HUES64 (cell line): Measurements from ENCODE around the gene AKR7A3.

Experiments used
- H3K27ac ChIP-seq: 2 replicates; pipeline ENCODE4 v1.7.0; 2013; ENCODE audit warnings: low read depth, low read length, inconsistent platforms
- H3K27me3 ChIP-seq: 2 replicates; pipeline ENCODE4 v1.6.1; 2013; ENCODE audit warnings: mild to moderate bottlenecking, low read length; ENCODE audit not compliant: insufficient read depth
- H3K36me3 ChIP-seq: 2 replicates; pipeline ENCODE4 v1.6.1; 2013; ENCODE audit warnings: mild to moderate bottlenecking, low read length; ENCODE audit not compliant: insufficient read depth
- H3K4me1 ChIP-seq: 2 replicates; pipeline ENCODE4 v1.6.1; 2013; ENCODE audit warnings: mild to moderate bottlenecking, low read length, moderate library complexity; ENCODE audit not compliant: insufficient read depth
- H3K4me3 ChIP-seq: 2 replicates; pipeline ENCODE4 v1.5.1; 2013; ENCODE audit warnings: mild to moderate bottlenecking, low read length, moderate library complexity
- H3K9ac ChIP-seq: 2 replicates; pipeline ENCODE4 v1.6.1; 2013; ENCODE audit warnings: mild to moderate bottlenecking, low read depth, low read length
- H3K9me3 ChIP-seq: 2 replicates; pipeline ENCODE4 v1.6.1; 2013; ENCODE audit warnings: low read depth, low read length; ENCODE audit not compliant: insufficient read depth
- WGBS: fragments of 150-250, 120-280 bp; methylation state at CpG from one replicate; pipeline ENCODE4 v1.1.7; 2013; ENCODE audit warnings: missing lambda C conversion rate; 5-methylcytosine and 5-hydroxymethylcytosine counted together

AKR7A3 gene

DNA sequence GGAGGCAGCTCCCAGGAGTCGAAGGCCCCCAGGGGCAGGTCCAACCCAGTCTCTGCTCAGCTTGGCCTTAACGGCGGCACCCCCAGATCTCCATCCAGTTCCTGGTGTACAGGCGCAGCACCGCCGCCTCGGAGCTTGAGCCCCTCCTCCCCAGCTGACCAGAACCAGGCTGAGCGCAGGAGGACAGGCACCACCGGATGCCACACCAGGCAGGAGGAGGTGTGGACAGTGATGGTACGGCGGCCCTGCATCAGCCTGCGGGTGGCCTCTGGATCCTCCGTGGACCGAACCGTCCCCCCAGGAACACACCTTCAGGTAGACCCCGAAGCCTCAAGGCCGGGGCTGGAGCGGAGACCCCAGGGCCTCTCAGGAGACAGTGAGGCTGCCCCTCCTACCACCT is 39.9 kb upstream of the AKR7A3 start:
- H3K27ac ChIP-seq: no peak overlapping the region
- H3K4me1 ChIP-seq: no peaks in the 10 kb centered on the region
- no peak overlapping the region for H3K9ac ChIP-seq
- no peaks in the 10 kb centered on the region for H3K27me3 ChIP-seq
- H3K9me3 ChIP-seq: no peaks in the 10 kb centered on the region
- no peak overlapping the region for H3K4me3 ChIP-seq
- peaks cover 24% of the 10 kb centered on the region for H3K36me3 ChIP-seq
- WGBS: 94% methylated on average over 18 of the region's 18 CpGs

DNA sequence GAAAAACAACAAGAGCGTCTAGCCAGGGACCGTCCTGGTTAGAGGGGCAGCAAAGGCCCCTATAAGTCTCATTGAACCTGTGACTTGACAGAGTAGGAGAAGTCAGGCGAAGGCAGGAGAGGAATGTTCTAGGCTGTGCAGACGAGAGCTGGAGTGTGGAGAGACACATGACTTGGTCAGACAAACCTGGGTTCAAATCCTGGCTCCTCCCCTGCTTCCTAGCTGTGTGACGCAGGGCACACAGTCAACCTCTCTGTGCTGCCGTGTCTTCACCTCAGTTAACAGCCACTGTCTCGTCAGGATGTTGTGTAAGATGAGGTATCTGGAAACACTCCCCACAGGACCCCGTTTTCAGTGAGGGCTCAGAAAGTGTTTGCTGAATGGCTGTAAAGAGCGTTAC is 39.2 kb upstream of the AKR7A3 start:
- WGBS: 93% methylated on average over 9 of the region's 9 CpGs
- no peaks in the 10 kb centered on the region for H3K4me1 ChIP-seq

DNA sequence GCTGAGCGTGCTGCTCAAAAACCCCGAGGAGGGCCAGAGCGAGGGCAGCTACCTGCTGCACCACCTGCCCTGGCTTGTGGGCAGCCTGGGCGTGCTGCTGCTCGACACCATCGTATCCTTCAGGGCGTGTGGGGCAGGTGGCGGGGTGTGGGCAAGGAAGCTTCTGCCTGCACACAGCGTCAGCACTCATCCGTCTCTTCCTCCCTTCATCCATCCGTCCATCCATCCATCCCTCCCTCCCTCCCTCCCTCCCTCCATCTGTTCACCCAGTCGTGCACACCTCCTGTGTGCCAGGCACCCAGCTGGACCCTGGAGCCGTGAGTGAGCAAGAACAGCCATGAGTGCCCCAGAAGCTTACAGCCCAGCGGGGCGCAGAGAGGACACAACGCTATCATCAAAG is 38.7 kb upstream of the AKR7A3 start:
- H3K4me3 ChIP-seq: no peak overlapping the region
- 96% methylated on average over 16 of the region's 16 CpGs for WGBS
- no peaks in the 10 kb centered on the region for H3K9me3 ChIP-seq
- no peak overlapping the region for H3K27ac ChIP-seq
- H3K9ac ChIP-seq: no peak overlapping the region
- H3K36me3 ChIP-seq: peaks cover 24% of the 10 kb centered on the region
- H3K4me1 ChIP-seq: no peaks in the 10 kb centered on the region
- H3K27me3 ChIP-seq: no peaks in the 10 kb centered on the region

More for the DNA sequence above, 39.2 kb upstream of the AKR7A3 start:
- Histone ChIP-seq H3K9ac (no peak overlapping the region), H3K9me3 (no peaks in the 10 kb centered on the region), H3K4me3 (no peak overlapping the region), H3K36me3 (peaks cover 24% of the 10 kb centered on the region), H3K27me3 (no peaks in the 10 kb centered on the region), H3K27ac (no peak overlapping the region)

DNA sequence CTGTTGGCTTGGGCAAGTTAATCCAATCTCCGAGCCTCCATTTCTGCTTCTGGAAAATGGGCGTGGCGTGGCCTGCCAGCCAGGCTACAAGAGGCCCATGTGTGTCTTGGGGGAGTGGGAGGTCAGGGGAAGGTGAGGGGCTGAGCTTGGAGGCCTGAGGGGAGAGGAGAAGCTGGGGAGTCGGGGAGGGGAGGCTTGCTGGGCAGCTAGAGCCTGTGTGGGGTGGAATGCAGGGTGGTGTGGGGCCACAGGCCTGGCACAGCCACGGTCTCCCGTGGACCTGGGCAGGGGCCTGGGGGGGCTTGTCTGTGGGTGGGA is 38.1 kb upstream of the AKR7A3 start:
- H3K4me1 ChIP-seq: no peaks in the 10 kb centered on the region
- H3K4me3 ChIP-seq: no peak overlapping the region
- no peak overlapping the region for H3K9ac ChIP-seq
- no peaks in the 10 kb centered on the region for H3K9me3 ChIP-seq
- WGBS: 88% methylated on average over 6 of the region's 6 CpGs
- no peaks in the 10 kb centered on the region for H3K27me3 ChIP-seq
- H3K27ac ChIP-seq: no peak overlapping the region
- H3K36me3 ChIP-seq: peaks cover 26% of the 10 kb centered on the region

DNA sequence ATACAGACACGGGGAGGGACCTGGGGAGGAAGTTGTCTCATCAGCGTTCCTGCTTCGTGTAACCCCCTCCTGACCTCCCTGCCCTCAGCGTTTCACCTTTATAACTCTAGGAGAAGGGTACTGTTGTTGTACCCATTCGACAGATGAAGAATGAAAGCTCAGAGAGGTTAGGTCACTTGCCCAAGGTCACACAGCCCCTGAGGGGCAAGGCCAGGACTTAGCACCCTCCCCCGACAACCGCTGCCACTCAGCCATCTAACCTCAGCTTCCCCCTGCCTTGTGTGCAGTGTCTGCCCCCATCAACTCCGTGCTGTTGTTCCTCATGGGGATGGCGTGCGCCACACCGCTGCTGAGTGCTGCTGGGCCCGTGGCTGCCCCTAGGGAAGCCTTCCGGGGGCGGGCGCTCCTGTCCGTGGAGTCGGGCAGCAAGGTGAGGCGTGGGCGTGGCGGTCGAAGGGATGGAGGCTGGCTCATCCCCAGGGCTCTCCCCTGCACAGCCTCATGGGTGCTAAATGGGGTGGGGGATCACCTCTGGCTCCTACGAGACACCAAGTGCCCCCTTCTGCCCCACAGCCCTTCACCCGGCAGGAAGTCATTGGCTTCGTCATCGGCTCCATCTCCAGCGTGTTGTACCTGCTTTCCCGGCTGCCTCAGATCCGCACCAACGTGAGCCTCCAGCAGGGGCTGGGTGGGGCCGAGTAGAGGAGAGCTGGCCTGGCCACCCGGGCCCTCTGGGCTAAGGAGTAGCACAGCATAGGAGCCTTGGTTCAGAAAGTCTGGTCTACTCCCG is 37.6 kb upstream of the AKR7A3 start:
- peaks cover 28% of the 10 kb centered on the region for H3K36me3 ChIP-seq

DNA sequence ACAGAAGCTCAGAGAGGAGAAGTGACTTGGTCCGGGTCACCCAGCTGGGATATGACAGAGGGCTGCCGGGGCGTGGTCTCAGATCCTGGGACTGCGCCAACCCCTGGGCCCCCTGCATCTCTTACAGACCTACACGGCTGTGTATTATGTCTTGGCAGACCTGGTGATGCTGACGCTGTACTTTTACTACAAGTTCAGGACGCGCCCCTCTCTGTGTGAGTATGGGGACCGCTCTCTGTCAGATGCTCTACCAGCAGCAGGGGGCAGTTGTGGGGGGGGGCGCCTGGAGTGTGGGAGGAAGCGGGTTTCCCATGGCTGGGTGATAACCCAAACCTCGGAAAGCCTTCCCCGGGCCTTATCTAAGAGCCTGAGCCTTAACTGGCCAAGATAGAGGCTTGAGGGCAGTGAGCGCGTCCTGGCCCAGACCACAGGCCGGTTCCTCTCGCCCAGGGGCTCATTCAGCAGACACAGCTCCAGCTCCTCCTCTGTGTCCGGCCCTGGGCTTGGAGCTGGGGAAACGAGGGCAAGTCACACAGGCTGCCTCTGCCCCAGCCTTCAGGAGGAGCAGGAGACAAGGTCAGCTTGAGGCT is 36.9 kb upstream of the AKR7A3 start:
- Histone ChIP-seq H3K4me1 (no peaks in the 10 kb centered on the region), H3K4me3 (no peak overlapping the region), H3K36me3 (peaks cover 29% of the 10 kb centered on the region), H3K9me3 (no peaks in the 10 kb centered on the region), H3K9ac (no peak overlapping the region), H3K27me3 (no peaks in the 10 kb centered on the region), H3K27ac (no peak overlapping the region)
- 89% methylated on average over 19 of the region's 19 CpGs for WGBS

More for the DNA sequence above, 37.6 kb upstream of the AKR7A3 start:
- no peak overlapping the region for H3K9ac ChIP-seq
- H3K27ac ChIP-seq: no peak overlapping the region
- H3K4me1 ChIP-seq: no peaks in the 10 kb centered on the region
- H3K27me3 ChIP-seq: no peaks in the 10 kb centered on the region
- WGBS: 92% methylated on average over 32 of the region's 32 CpGs
- no peak overlapping the region for H3K4me3 ChIP-seq
- no peaks in the 10 kb centered on the region for H3K9me3 ChIP-seq

DNA sequence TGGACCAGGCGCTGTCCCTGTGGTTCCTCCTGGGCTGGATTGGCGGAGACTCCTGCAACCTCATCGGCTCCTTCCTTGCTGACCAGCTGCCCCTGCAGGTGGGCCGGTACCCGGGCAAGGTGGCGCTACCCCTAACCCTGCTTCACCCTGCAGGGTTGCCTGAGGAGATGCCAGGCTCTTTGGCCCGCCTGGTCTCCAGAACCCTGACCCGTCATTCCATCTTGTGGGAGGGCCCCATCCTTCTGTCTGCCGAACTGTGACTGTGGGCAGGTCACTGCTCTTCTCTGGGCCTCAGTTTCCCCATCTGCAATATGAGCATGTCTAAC is 36.1 kb upstream of the AKR7A3 start:
- H3K27ac ChIP-seq: no peak overlapping the region
- H3K27me3 ChIP-seq: no peaks in the 10 kb centered on the region
- no peak overlapping the region for H3K9ac ChIP-seq
- WGBS: 95% methylated on average over 9 of the region's 9 CpGs
- H3K4me1 ChIP-seq: no peaks in the 10 kb centered on the region
- H3K9me3 ChIP-seq: no peaks in the 10 kb centered on the region
- H3K4me3 ChIP-seq: no peak overlapping the region
- H3K36me3 ChIP-seq: peaks cover 29% of the 10 kb centered on the region

DNA sequence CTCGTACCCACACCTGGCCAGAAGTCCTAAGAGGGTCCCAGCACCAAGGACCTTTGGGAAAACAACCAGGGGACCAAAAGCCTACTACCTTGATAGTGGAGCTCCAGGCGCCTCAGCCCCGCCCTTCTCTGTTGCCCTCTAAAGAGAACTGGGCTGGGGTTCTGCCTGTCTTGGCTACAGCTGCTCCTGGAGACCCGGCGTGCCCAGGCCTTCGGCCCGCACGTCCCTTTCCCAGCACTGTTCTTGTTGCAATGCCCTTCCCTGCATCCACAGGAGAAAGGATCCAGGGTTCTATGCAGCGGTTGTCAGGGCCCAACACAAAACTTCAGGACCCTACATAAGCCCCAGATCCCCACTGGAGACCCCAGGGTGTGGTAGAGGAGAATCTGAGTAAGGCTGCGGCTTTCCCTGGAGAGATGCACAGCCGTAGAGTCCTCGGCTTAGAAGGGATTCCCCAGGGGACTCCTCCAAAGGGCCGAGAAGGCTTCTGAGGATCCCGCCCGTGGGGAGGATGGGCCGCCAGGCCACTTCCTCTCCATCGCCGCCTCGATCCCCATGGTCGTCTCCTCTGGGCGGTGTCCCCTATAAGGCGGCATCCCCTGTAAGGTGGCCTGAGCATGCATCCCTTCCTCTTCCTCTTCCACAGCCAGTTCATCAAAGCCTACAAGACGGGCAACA is 35.6 kb upstream of the AKR7A3 start:
- peaks cover 32% of the 10 kb centered on the region for H3K36me3 ChIP-seq
- H3K9ac ChIP-seq: no peak overlapping the region
- H3K27ac ChIP-seq: no peak overlapping the region
- no peaks in the 10 kb centered on the region for H3K27me3 ChIP-seq
- WGBS: 91% methylated on average over 23 of the region's 23 CpGs
- no peak overlapping the region for H3K4me3 ChIP-seq
- H3K4me1 ChIP-seq: no peaks in the 10 kb centered on the region
- no peaks in the 10 kb centered on the region for H3K9me3 ChIP-seq

DNA sequence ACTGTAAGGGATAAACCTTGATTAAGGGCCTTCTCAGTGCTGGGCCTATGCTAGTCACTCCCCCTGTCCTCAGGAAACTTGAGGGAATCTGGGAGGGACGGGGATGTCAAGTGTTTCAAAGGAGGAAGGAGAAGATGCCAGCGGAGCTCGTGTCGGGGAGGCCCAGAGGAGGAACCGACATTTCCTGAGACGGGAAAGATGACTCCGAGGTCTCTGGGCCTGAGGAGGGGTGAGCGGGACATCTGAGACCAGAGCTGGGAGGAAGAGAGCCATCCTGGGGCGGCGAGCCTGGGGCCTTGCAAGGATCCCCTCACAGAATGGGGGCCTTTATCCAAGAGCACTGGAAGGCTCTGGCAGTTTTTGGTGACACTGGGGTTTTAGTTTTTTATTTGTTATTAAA is 33.9 kb upstream of the AKR7A3 start:
- H3K36me3 ChIP-seq: peaks cover 39% of the 10 kb centered on the region
- WGBS: 81% methylated on average over 10 of the region's 10 CpGs
- no peak overlapping the region for H3K9ac ChIP-seq
- H3K4me3 ChIP-seq: no peak overlapping the region
- H3K9me3 ChIP-seq: no peaks in the 10 kb centered on the region
- no peak overlapping the region for H3K27ac ChIP-seq
- no peaks in the 10 kb centered on the region for H3K27me3 ChIP-seq
- no peaks in the 10 kb centered on the region for H3K4me1 ChIP-seq

DNA sequence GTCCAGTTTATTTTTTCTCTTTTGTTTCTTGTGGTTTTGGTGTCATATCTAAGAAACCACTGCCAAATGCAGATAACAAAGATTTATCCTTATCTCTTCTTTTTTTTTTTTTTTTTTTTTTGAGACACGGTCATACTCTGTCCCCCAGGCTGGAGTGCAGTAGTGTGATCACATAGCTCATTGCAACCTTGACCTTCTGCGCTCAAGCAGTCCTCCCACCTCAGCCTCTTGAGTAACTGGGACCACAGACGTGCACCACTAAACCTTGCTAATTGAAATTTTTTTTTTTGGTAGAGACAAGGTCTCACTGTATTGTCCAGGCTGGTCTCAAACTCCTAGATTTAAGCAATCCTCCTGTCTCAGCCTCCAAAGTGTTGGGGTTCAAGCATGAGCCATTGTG is 32.5 kb upstream of the AKR7A3 start:
- H3K36me3 ChIP-seq: peaks cover 38% of the 10 kb centered on the region
- no peak overlapping the region for H3K27ac ChIP-seq
- 0 out of 2 replicates have a peak, but pooled peaks cover 4% of the 10 kb centered on the region for H3K4me1 ChIP-seq
- no peaks in the 10 kb centered on the region for H3K9me3 ChIP-seq
- no peaks in the 10 kb centered on the region for H3K27me3 ChIP-seq
- H3K9ac ChIP-seq: no peak overlapping the region
- WGBS: 97% methylated on average over 3 of the region's 3 CpGs
- no peak overlapping the region for H3K4me3 ChIP-seq

DNA sequence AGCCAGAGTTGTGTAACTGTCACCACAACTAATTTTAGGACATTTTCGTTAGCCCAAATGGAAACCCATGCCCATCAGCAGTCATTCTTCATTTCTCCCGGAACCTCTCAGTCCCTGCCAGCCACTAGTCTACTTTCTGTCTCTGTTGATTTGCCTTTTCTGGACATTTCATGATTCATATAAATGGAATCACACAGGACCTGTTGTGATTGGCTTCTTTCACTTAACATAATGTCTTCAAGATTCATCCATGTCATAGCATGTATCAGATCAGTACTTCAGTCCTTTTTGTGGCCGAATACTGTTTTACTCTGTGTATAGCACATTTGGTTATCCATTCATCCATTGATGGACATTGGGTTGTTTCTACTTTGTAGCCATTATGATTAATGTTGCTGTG is 30.6 kb upstream of the AKR7A3 start:
- no peaks in the 10 kb centered on the region for H3K27me3 ChIP-seq
- WGBS: 97% methylated on average over 3 of the region's 3 CpGs
- peaks cover 21% of the 10 kb centered on the region for H3K36me3 ChIP-seq
- 0 out of 2 replicates have a peak, but pooled peaks cover 4% of the 10 kb centered on the region for H3K4me1 ChIP-seq
- H3K9me3 ChIP-seq: no peaks in the 10 kb centered on the region
- no peak overlapping the region for H3K4me3 ChIP-seq
- H3K27ac ChIP-seq: no peak overlapping the region
- no peak overlapping the region for H3K9ac ChIP-seq
